BLaER1 (cell line): ENCODE results near the gene WWOX.
A peak's percentile ranks its signal among the peaks of the same experiment; 100 is the strongest.

Experiments used
- H3K27ac ChIP-seq: shearing (Covaris generic); formaldehyde crosslinking; 2 replicates; pipeline ENCODE4 v1.8.1; 2022
- H3K27me3 ChIP-seq: shearing (Covaris generic); formaldehyde crosslinking; 2 replicates; pipeline ENCODE4 v1.8.1; 2022
- H3K36me3 ChIP-seq: shearing (Covaris generic); formaldehyde crosslinking; 2 replicates; pipeline ENCODE4 v1.8.1; 2022
- H3K4me1 ChIP-seq: shearing (Covaris generic); formaldehyde crosslinking; 2 replicates; pipeline ENCODE4 v1.8.1; 2022
- H3K4me2 ChIP-seq: shearing (Covaris generic); formaldehyde crosslinking; 2 replicates; pipeline ENCODE4 v1.8.1; 2022
- H3K4me3 ChIP-seq: shearing (Covaris generic); formaldehyde crosslinking; 2 replicates; pipeline ENCODE4 v1.8.1; 2022
- H3K9ac ChIP-seq: shearing (Covaris generic); formaldehyde crosslinking; 2 replicates; pipeline ENCODE4 v1.8.1; 2022
- H3K9me3 ChIP-seq: shearing (Covaris generic); formaldehyde crosslinking; 2 replicates; pipeline ENCODE4 v1.8.1; 2022
- H4K20me1 ChIP-seq: shearing (Covaris generic); formaldehyde crosslinking; 2 replicates; pipeline ENCODE4 v1.8.1; 2022
- Cebpa-rat ChIP-seq: shearing (Covaris generic); IDR thresholded peaks from 2 replicates; pipeline ENCODE4 v1.8.1; 2022

The WWOX gene

DNA sequence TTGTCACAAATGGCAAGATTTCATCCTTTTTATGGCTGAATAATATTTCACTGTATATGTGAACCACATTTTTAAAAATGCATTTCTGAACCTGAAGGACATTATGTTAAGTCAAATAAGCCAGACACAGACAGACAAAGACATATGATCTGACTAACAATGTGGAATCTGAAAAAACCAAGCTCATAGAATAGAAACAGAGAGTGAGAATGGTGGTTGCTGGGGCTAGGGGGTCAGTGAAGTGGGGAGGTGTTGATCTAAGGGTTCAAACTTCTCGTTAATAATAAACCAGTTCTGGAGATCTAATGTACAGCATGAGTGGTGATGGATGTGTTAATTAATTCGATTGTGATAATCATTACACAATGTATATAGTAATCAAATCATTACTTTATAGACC lies 475.1 kb downstream of the WWOX start:
- Histone ChIP-seq H3K27me3 (no peaks in the 10 kb centered on the region), H3K4me2 (no peak overlapping the region), H4K20me1 (no peaks in the 10 kb centered on the region), H3K27ac (no peak overlapping the region), H3K4me3 (no peak overlapping the region), H3K36me3 (no peaks in the 10 kb centered on the region), H3K4me1 (no peaks in the 10 kb centered on the region), H3K9ac (no peak overlapping the region), H3K9me3 (no peaks in the 10 kb centered on the region)
- TF ChIP-seq Cebpa-rat, result no peak

DNA sequence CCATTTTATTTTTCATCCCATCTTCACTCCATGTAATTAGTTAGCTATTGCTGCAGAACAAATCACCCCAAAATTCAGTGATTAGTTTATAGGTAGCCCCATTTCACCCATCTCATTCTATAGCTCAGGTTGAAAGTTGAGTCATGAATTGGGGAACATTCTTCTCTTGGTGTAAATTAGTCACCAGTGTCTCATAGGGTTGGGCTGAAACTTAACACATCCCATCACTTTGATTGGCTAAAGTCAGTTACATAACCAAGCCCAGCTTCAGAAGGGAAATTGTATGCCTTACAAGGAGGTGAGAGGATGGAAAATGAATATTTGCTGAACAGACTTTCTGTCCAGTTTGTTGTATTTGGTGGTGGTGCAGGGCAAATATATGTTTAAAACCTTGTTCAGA lies 477.5 kb downstream of the WWOX start:
- H3K9ac ChIP-seq, result no peak overlapping the region
- no peaks in the 10 kb centered on the region for H3K36me3 ChIP-seq
- H3K4me3 ChIP-seq, result no peak overlapping the region
- H3K27me3 ChIP-seq, result no peaks in the 10 kb centered on the region
- H3K4me2 ChIP-seq, result no peak overlapping the region
- no peaks in the 10 kb centered on the region for H3K4me1 ChIP-seq
- H3K9me3 ChIP-seq, result no peaks in the 10 kb centered on the region
- no peaks in the 10 kb centered on the region for H4K20me1 ChIP-seq
- no peak overlapping the region for H3K27ac ChIP-seq
- no peak for TF ChIP-seq Cebpa-rat

DNA sequence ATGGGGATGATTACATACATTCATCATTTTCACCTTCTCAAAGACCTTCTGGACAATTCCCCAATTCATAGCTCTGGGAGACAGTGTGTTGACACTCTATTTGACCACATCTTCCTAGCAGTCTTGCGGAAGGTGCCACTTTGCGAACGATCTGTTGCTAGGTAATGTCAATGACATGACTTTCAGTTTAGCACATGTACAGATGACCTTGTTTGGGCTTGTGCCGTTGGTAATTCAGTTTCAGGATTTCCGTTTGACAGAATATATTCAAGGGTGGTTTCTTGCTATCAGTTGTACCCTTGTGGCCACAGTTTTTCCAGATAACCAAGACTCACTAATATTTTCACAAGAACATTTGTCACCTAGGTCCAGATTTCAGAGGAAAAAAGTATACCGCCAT lies 478.2 kb downstream of the WWOX start:
- no peak overlapping the region for H3K27ac ChIP-seq
- no peaks in the 10 kb centered on the region for H3K36me3 ChIP-seq
- H3K4me3 ChIP-seq, result no peak overlapping the region
- no peak overlapping the region for H3K4me2 ChIP-seq
- H3K27me3 ChIP-seq, result no peaks in the 10 kb centered on the region
- H3K9ac ChIP-seq, result no peak overlapping the region
- H3K4me1 ChIP-seq, result no peaks in the 10 kb centered on the region
- TF ChIP-seq Cebpa-rat, result no peak
- no peaks in the 10 kb centered on the region for H4K20me1 ChIP-seq
- no peaks in the 10 kb centered on the region for H3K9me3 ChIP-seq

DNA sequence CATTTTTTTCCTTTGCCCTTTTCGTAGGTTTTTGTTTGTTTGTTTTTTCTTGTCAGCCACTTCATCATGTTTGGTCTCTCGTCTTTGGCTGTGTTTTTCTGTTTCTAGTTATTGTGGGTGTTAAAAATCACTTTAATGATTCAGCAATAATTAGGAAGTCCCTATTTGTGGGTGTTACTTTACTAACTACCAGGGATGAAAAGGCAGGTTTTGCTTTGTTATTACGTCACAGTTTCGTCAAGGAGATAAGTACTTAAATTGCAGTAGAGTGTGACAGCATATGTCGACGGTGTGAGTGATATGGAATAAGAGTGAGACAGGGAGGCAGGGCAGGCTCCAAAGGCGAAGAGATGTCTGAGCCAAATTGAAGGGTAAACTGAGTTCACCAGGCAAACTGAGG lies 479.6 kb downstream of the WWOX start:
- H3K27me3 ChIP-seq, result no peaks in the 10 kb centered on the region
- TF ChIP-seq Cebpa-rat, result no peak
- H3K4me2 ChIP-seq, result no peak overlapping the region
- no peaks in the 10 kb centered on the region for H4K20me1 ChIP-seq
- H3K9ac ChIP-seq, result no peak overlapping the region
- no peaks in the 10 kb centered on the region for H3K36me3 ChIP-seq
- no peaks in the 10 kb centered on the region for H3K9me3 ChIP-seq
- no peak overlapping the region for H3K27ac ChIP-seq
- no peaks in the 10 kb centered on the region for H3K4me1 ChIP-seq
- H3K4me3 ChIP-seq, result no peak overlapping the region

DNA sequence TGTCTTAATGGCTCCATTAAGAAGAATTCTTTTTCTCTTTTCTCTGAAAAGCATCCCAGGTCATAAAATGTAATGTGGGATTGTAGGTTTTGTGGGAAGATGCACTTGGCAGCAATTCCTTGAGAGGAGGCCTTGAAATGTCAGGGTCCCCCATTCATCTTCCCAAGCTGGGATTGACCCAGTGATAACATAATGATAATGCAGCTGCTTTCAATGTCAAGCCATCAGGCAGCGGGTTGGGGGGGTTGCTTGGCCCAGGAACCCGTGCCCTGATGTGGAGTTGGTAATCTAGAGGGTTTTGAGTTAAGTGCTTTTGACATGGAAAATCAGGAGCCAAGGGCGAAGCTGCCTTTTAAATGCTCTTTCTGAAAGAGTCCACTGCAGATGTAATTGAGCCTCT lies 484.0 kb downstream of the WWOX start:
- Histone ChIP-seq H3K27me3 (no peaks in the 10 kb centered on the region), H3K4me3 (no peak overlapping the region), H4K20me1 (no peaks in the 10 kb centered on the region), H3K36me3 (no peaks in the 10 kb centered on the region), H3K4me2 (no peak overlapping the region), H3K9me3 (no peaks in the 10 kb centered on the region), H3K27ac (no peak overlapping the region), H3K9ac (no peak overlapping the region), H3K4me1 (no peaks in the 10 kb centered on the region)
- no peak for TF ChIP-seq Cebpa-rat

DNA sequence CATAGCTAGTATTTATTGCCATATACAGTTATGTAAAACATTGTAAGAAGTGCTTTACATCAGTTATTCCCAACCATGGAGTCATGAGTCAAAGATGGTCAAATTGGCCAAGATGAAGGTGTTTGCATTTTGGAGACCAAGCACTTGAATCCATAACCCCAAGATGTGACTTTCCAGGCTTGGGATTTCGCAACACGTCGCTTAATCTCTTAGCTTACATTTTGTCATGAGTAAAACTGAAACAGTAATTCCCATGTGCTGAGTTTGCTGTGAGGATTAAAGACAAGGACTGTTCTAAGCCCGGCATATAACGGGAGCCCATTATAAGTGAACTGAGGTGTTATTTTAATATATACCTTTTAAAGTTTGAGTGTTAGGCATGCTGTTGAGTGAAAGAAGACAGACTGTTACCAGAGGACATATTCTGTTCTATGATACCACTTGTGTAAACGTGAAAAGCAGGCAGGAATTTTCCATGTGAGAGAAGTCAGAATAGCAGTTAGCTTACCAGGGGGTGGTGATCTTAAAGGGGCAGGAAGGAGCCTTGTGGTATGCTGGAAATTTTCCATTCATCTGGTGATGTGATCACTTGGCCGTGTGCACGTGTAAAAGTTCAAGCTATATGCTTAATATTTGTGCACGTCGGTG lies 484.9 kb downstream of the WWOX start:
- Histone ChIP-seq H3K4me1 (no peaks in the 10 kb centered on the region), H3K9me3 (no peaks in the 10 kb centered on the region), H3K4me3 (no peak overlapping the region), H3K4me2 (no peak overlapping the region), H4K20me1 (no peaks in the 10 kb centered on the region), H3K36me3 (no peaks in the 10 kb centered on the region), H3K9ac (no peak overlapping the region), H3K27ac (no peak overlapping the region), H3K27me3 (no peaks in the 10 kb centered on the region)
- peak; percentile 70; the same call in 1 of the 2 replicates for TF ChIP-seq Cebpa-rat

DNA sequence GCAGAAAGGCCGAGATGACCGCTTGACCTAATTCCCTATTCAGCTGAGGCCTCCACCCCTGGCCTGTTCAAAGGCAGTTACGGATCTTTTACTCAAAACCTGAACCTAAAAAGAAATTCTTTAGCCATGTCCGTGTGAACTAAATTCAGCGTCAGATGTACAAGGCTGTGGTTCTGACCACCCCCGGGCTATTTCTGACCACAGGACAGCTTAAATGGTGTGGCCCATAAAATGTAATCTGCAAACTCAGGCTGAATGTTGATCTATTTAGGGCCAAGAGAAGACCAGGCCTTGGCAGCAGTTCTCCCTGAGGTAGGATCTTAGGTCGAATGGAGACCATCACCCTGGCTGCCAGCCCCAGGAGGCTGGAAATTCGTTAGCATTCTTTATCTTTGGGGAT lies 485.5 kb downstream of the WWOX start:
- no peak overlapping the region for H3K4me3 ChIP-seq
- no peaks in the 10 kb centered on the region for H3K27me3 ChIP-seq
- TF ChIP-seq Cebpa-rat, result no peak
- no peak overlapping the region for H3K9ac ChIP-seq
- no peaks in the 10 kb centered on the region for H4K20me1 ChIP-seq
- H3K27ac ChIP-seq, result no peak overlapping the region
- no peaks in the 10 kb centered on the region for H3K36me3 ChIP-seq
- no peaks in the 10 kb centered on the region for H3K9me3 ChIP-seq
- H3K4me2 ChIP-seq, result no peak overlapping the region
- H3K4me1 ChIP-seq, result no peaks in the 10 kb centered on the region

DNA sequence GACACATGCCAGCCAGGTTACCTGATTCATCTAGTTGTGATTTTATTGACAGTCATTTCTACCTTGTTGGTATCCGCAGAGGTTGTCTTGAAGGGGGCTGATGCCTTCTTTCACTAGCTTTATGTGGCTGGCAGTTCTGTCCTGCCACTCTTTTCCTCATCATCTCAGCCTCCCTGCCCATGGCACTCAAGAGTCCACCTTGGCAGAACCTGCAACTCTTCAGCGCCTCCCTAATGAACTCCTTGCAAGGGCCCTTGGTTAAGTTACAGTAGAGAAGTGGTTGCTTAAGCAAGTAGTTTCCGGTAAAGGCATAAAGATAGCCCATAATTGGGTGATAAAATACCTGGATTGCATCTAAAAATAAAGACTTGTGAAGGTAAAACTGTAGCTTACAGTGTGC lies 489.9 kb downstream of the WWOX start:
- TF ChIP-seq Cebpa-rat, result no peak
- Histone ChIP-seq H4K20me1 (no peaks in the 10 kb centered on the region), H3K9ac (no peak overlapping the region), H3K4me2 (no peak overlapping the region), H3K9me3 (no peaks in the 10 kb centered on the region), H3K27ac (no peak overlapping the region), H3K36me3 (no peaks in the 10 kb centered on the region), H3K27me3 (no peaks in the 10 kb centered on the region), H3K4me1 (no peaks in the 10 kb centered on the region), H3K4me3 (no peak overlapping the region)

DNA sequence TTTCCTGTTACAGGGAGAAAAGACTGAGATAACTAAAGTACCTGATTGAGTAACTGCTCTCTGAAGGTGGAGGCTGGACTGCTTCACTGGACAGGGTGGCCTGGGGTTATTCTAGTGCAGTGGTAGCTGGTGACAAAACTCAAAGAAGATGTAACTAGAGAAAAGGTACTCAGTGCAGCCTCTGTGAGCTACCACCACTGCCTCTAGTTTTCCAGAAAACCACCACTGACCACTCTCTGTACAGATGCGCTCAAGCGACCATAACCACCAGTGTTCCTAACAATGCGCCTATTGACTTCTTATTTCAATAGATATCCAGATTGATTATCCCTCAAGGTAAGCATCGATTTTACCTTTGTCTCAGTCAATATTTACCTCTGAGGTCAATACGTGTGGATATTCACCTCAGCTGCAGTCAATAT lies 492.2 kb downstream of the WWOX start:
- Histone ChIP-seq H3K4me1 (no peaks in the 10 kb centered on the region), H3K9me3 (no peaks in the 10 kb centered on the region), H3K4me2 (no peak overlapping the region), H3K9ac (no peak overlapping the region), H3K27me3 (no peaks in the 10 kb centered on the region), H4K20me1 (no peaks in the 10 kb centered on the region), H3K36me3 (no peaks in the 10 kb centered on the region), H3K27ac (no peak overlapping the region), H3K4me3 (no peak overlapping the region)
- no peak for TF ChIP-seq Cebpa-rat

DNA sequence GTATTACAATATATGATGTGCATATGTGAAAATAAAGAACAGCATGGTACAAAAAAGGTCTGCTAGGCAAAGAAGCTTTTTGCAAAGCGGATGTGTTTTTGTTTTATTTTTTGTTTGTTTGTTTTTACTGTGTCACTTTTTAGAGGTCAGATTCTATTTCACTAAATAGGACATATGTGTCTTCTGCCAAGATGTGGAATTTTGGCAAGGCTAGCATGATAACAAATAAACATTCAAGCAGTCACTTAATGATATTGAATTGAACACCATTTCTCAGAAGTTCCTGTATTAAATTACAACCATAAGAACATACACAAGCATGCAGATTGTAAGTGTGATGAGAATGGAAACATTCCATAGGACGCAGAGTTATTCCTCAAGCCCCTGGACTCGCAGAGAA lies 492.7 kb downstream of the WWOX start:
- Histone ChIP-seq H3K4me1 (no peaks in the 10 kb centered on the region), H3K9ac (no peak overlapping the region), H3K36me3 (no peaks in the 10 kb centered on the region), H4K20me1 (no peaks in the 10 kb centered on the region), H3K27ac (no peak overlapping the region), H3K9me3 (no peaks in the 10 kb centered on the region), H3K27me3 (no peaks in the 10 kb centered on the region), H3K4me3 (no peak overlapping the region), H3K4me2 (no peak overlapping the region)
- no peak for TF ChIP-seq Cebpa-rat

DNA sequence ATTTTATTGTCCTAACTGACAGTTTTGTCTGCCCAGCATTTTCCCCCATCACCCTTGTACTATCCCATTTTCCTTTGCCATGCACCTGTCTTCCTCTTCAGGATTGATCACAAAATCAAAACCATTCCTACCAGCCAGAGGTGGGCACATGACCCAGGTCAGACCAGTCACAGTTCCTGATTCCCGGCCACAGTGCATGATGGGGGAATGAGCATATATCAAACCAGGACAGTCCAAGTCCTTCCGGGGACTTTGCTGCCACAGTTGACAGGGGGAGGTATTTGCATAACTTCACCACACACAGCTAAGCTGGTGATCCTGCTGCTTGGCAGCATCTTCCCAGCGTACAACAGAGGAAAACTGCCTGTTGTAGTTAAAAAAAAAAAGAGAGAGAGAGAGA lies 493.9 kb downstream of the WWOX start:
- Histone ChIP-seq H3K4me2 (no peak overlapping the region), H3K27me3 (no peaks in the 10 kb centered on the region), H3K9me3 (no peaks in the 10 kb centered on the region), H3K4me3 (no peak overlapping the region), H3K4me1 (no peaks in the 10 kb centered on the region), H3K27ac (no peak overlapping the region), H4K20me1 (no peaks in the 10 kb centered on the region), H3K9ac (no peak overlapping the region), H3K36me3 (no peaks in the 10 kb centered on the region)
- no peak for TF ChIP-seq Cebpa-rat
